IMR-90 (cell line): ENCODE data around the gene TCP11. TPM values are rescaled to one million over a fixed set of nuclear protein-coding genes. Genes with fewer than 3 reads are reported as not detected.

Source experiments
- ATAC-seq: fragments of 200-7000 bp; cut with Tn5 transposase; 2 replicates; pipeline ENCODE4 v1.9.1; 2020; ENCODE audit warnings: low read depth, mild to moderate bottlenecking, moderate library complexity
- BruUV-seq: library from RNA; stranded (reverse); fragments of 400-500 nt; replicated peaks from 2 replicates; lab custom pipeline; 2021; lab: Mats Ljungman, UMichigan
- CTCF ChIA-PET: fragments of 300-600 bp; formaldehyde crosslinking; extraction: SDS; loops from one replicate; lab custom pipeline; 2021; ENCODE audit warnings: antibody characterized with exemption; lab: Yijun Ruan, JAX
- POLR2A ChIA-PET: fragments of 300-600 bp; sonication (Branson Sonifier 250); formaldehyde crosslinking; loops from one replicate; lab custom pipeline; 2022; ENCODE audit warnings: antibody characterized with exemption; ENCODE audit not compliant: unreplicated experiment; lab: Charles Lee
- DNase-seq: peaks from one replicate; pipeline ENCODE4 v3.0.0; 2013
- H2AFZ ChIP-seq: replicated peaks from 2 replicates; pipeline ENCODE3; 2013; ENCODE audit warnings: low read length, mild to moderate bottlenecking; ENCODE audit not compliant: poor library complexity
- H2AK5ac ChIP-seq: 2 replicates; pipeline ENCODE4 v1.6.1; 2013; ENCODE audit warnings: low read depth, low read length, inconsistent platforms
- H2AK9ac ChIP-seq: replicated peaks from 2 replicates; pipeline ENCODE3; 2013; ENCODE audit warnings: mild to moderate bottlenecking, low read depth, low read length, moderate library complexity; ENCODE audit not compliant: poor library complexity
- H2BK120ac ChIP-seq: 2 replicates; pipeline ENCODE4 v1.6.1; 2013; ENCODE audit warnings: low read depth, low read length, inconsistent platforms
- H2BK15ac ChIP-seq: 3 replicates; pipeline ENCODE4 v1.6.1; 2013; ENCODE audit warnings: low read depth, low read length, inconsistent platforms
- H2BK20ac ChIP-seq: 2 replicates; pipeline ENCODE4 v1.6.1; 2013; ENCODE audit warnings: low read depth, mild to moderate bottlenecking, inconsistent platforms, low read length, moderate library complexity
- H2BK5ac ChIP-seq: 2 replicates; pipeline ENCODE4 v1.6.1; 2013; ENCODE audit warnings: mild to moderate bottlenecking, low read depth, low read length, inconsistent platforms; ENCODE audit not compliant: poor library complexity, severe bottlenecking
- H3K14ac ChIP-seq: replicated peaks from 2 replicates; pipeline ENCODE4 v1.6.1; 2013; ENCODE audit warnings: low read depth, low read length, inconsistent platforms
- H3K18ac ChIP-seq: 2 replicates; pipeline ENCODE4 v1.6.1; 2013; ENCODE audit warnings: low read depth, low read length, control low read depth
- H3K23ac ChIP-seq: 2 replicates; pipeline ENCODE4 v1.6.1; 2013; ENCODE audit warnings: low read depth, low read length, inconsistent platforms
- H3K27ac ChIP-seq: 2 replicates; pipeline ENCODE4 v1.5.1; 2013; ENCODE audit warnings: mild to moderate bottlenecking, control low read depth, low read length; ENCODE audit not compliant: insufficient read depth
- H3K27me3 ChIP-seq: 2 replicates; pipeline ENCODE4 v1.6.1; 2013; ENCODE audit warnings: low read length; ENCODE audit not compliant: control insufficient read depth, insufficient read depth
- H3K36me3 ChIP-seq: 2 replicates; pipeline ENCODE4 v1.6.1; 2013; ENCODE audit warnings: low read length, mixed read lengths; ENCODE audit not compliant: control insufficient read depth, insufficient read depth
- H3K4ac ChIP-seq: 2 replicates; pipeline ENCODE4 v1.6.1; 2013; ENCODE audit warnings: low read depth, low read length, inconsistent platforms
- H3K4me1 ChIP-seq: 2 replicates; pipeline ENCODE4 v1.6.1; 2013; ENCODE audit warnings: low read length, mixed read lengths; ENCODE audit not compliant: control insufficient read depth, insufficient read depth
- H3K4me2 ChIP-seq: 2 replicates; pipeline ENCODE4 v1.6.1; 2013; ENCODE audit warnings: low read depth, mild to moderate bottlenecking, control low read depth, low read length, moderate library complexity
- H3K4me3 ChIP-seq: 2 replicates; pipeline ENCODE4 v1.5.1; 2013; ENCODE audit warnings: low read depth, mild to moderate bottlenecking, control low read depth, low read length, moderate library complexity; ENCODE audit not compliant: insufficient read depth
- H3K56ac ChIP-seq: 2 replicates; pipeline ENCODE4 v1.6.1; 2013; ENCODE audit warnings: low read length, inconsistent platforms; ENCODE audit not compliant: insufficient read depth; ENCODE audit errors: extremely low read depth
- H3K79me1 ChIP-seq, 2 experiments: 2 replicates each; pipeline ENCODE4 v1.6.1; 2013; ENCODE audit warnings: low read length in 2 of 2, inconsistent platforms in 1 of 2, low read depth in 1 of 2
- H3K9ac ChIP-seq: 2 replicates; pipeline ENCODE4 v1.6.1; 2013; ENCODE audit warnings: low read depth, low read length, control low read depth
- H3K9me1 ChIP-seq: 2 replicates; pipeline ENCODE4 v1.6.1; 2013; ENCODE audit warnings: low read length, inconsistent platforms; ENCODE audit not compliant: insufficient read depth
- H3K9me3 ChIP-seq: 2 replicates; pipeline ENCODE4 v1.6.1; 2013; ENCODE audit warnings: low read length; ENCODE audit not compliant: control insufficient read depth, insufficient read depth
- H4K20me1 ChIP-seq: 2 replicates; pipeline ENCODE4 v1.6.1; 2013; ENCODE audit warnings: low read length, inconsistent platforms; ENCODE audit not compliant: insufficient read depth
- H4K5ac ChIP-seq: 2 replicates; pipeline ENCODE4 v1.6.1; 2013; ENCODE audit warnings: mild to moderate bottlenecking, low read depth, low read length, control low read depth
- H4K8ac ChIP-seq, 2 experiments: 2 replicates each; pipeline ENCODE4 v1.6.1; 2013; ENCODE audit warnings: low read depth in 2 of 2, low read length in 2 of 2, control low read depth in 1 of 2, inconsistent platforms in 1 of 2
- H4K91ac ChIP-seq: 2 replicates; pipeline ENCODE4 v1.6.1; 2013; ENCODE audit warnings: low read depth, low read length, inconsistent platforms; ENCODE audit not compliant: insufficient read depth
- NFE2L2 ChIP-seq: fragments of 150-350 bp; IDR thresholded peaks from 2 replicates; pipeline ENCODE4 v1.6.1; 2016; ENCODE audit warnings: low read depth, mild to moderate bottlenecking, low read length
- SMC3 ChIP-seq: fragments of 150-350 bp; IDR thresholded peaks from 2 replicates; pipeline ENCODE4 v1.6.1; 2016; ENCODE audit warnings: low read depth, mild to moderate bottlenecking, antibody characterized with exemption, low read length, moderate library complexity
- WGBS, 2 experiments: methylation state at CpG; one replicate each; pipeline versions ENCODE4 v1.1.5 to v1.1.7; 2013; ENCODE audit warnings: missing lambda C conversion rate in 2 of 2; ENCODE audit not compliant: insufficient read length in 1 of 2; ENCODE audit errors: extremely low coverage in 2 of 2; 5-methylcytosine and 5-hydroxymethylcytosine counted together
- dilution Hi-C: fragments of 300-500 bp; cut with HindIII; formaldehyde crosslinking; loops from one replicate; pipeline ENCODE4 v1.14.3; 2018; ENCODE audit warnings: low sequenced_read_pairs; ENCODE audit not compliant: unreplicated experiment
- in situ Hi-C: fragments of 300-500 bp; cut with MboI; formaldehyde crosslinking; loops from 3 replicates; pipeline ENCODE4 v1.14.3; 2019; ENCODE audit warnings: low sequenced_read_pairs, inconsistent platforms, mixed read lengths
- intact Hi-C: fragments of 100-400 bp; cut with micrococcal nuclease; formaldehyde crosslinking; loops from 2 replicates; pipeline ENCODE4 v1.10.0; 2022
- polyA plus RNA-seq, 3 experiments: library from polyadenylated mRNA; depleted of rRNA; stranded (reverse); fragments of >200 nt; gene quantifications; 2 replicates each; pipeline ENCODE4 v1.2.3, GENCODE V29; 2012; ENCODE audit warnings: low replicate concordance in 1 of 3
- total RNA-seq: library from RNA; depleted of rRNA; stranded (reverse); fragments of >200 nt; gene quantifications from 2 replicates; pipeline ENCODE4 v1.2.3, GENCODE V29; 2012

TCP11 gene
- total and polyA plus RNA-seq, 2 of the 4 experiments (the other 2 are of a cell fraction) = 0.34 to 0.36 TPM

- Histone ChIP-seq H3K27ac (no peak overlapping the region), H3K4me3 (no peak overlapping the region), H3K9me1 (peaks cover 16% of the 10 kb centered on the region), H3K27me3 (no peaks in the 10 kb centered on the region; the same call in 1 of the 2 replicates), H2AFZ (no peak overlapping the region), H3K9me3 (0 out of 2 replicates have a peak, but pooled peaks cover 2% of the 10 kb centered on the region), H3K14ac (no peak overlapping the region), H3K36me3 (no peaks in the 10 kb centered on the region), H4K91ac (no peak overlapping the region), H3K9ac (no peak overlapping the region), H4K20me1 (no peaks in the 10 kb centered on the region), H2BK120ac (no peak overlapping the region), H2AK5ac (no peak overlapping the region), H3K79me1 (no peaks in the 10 kb centered on the region), H3K4me1 (peaks cover 17% of the 10 kb centered on the region), H2BK20ac (no peak overlapping the region), H3K18ac (no peak overlapping the region), H2AK9ac (no peak overlapping the region), H3K4me2 (no peak overlapping the region), H2BK5ac (no peak overlapping the region), H4K5ac (no peak overlapping the region), H3K4ac (no peak overlapping the region), H3K56ac (no peak overlapping the region), H4K8ac (no peak overlapping the region), H3K23ac (no peak overlapping the region), H2BK15ac (no peak overlapping the region)
- WGBS, 2 experiments = no CpG with 5 or more reads among the region's 7 CpGs
- TF ChIP-seq SMC3 = no peak
- no peak for TF ChIP-seq NFE2L2
- dilution Hi-C loops = no loop called here
- no peak for DNase-seq
- ATAC-seq = no peak
- CTCF ChIA-PET = no interaction called here
- in situ Hi-C loops = no loop called here
- no TSS peak for BruUV-seq
- POLR2A ChIA-PET = no interaction called here
- intact Hi-C loops = no loop called here
Observed at GRCh38 chr6:35163836-35164235, 22.7 kb upstream of the TCP11 start.
